Measurements from ENCODE around the gene SMOC1. TPM values are rescaled to one million over a fixed set of nuclear protein-coding genes. Genes with fewer than 3 reads are reported as not detected.

The SMOC1 gene
- total and polyA plus RNA-seq, 9 of the 15 experiments (the other 6 are each of a cell fraction or from before 2014, with no cell fraction given) = 0.04 TPM; not detected in 8

- TF ChIP-seq ARID3A (IDR thresholded peaks at IDR 0.05; ENCODE audit: borderline replicate concordance, low read depth, low read length) = no peak
Measured at GRCh38 chr14:70077005-70077404, 197.8 kb downstream of the SMOC1 start (continued).

- no peaks in the 10 kb centered on the region for H3K9me3 ChIP-seq (replicated peaks; ENCODE audit: control insufficient read depth, insufficient read depth, low read depth, low read length)
- CTCF ChIA-PET (ENCODE audit: low intra/inter-chr PET ratio) = no interaction called here
- BruUV-seq (replicated peaks) = no TSS peak
- H3K36me3 ChIP-seq (ENCODE audit: control insufficient read depth, insufficient read depth, low read length) = no peaks in the 10 kb centered on the region
- no peaks in the 10 kb centered on the region for H4K20me1 ChIP-seq (replicated peaks; ENCODE audit: control insufficient read depth, insufficient read depth, low read length)
- no peak overlapping the region for H2AFZ ChIP-seq (ENCODE audit: low read depth, low read length)
- ATAC-seq = no peak
- no peaks in the 10 kb centered on the region for H3K79me2 ChIP-seq (ENCODE audit: control insufficient read depth, insufficient read depth, low read length)
- no peak overlapping the region for H3K4me2 ChIP-seq (ENCODE audit: insufficient read depth, low read length)
- no peak for FAIRE-seq
- H3K4me3 ChIP-seq = no peak overlapping the region
- DNase-seq (ENCODE audit: extremely low read depth in 1 of 4, low spot score in 3 of 4) = no peak
- intact Hi-C loops (cut with micrococcal nuclease) = no loop called here
- 0% methylated on average over 2 of the region's 2 CpGs for WGBS (ENCODE audit: insufficient coverage, low coverage, missing lambda C conversion rate)
- TF ChIP-seq ZBTB17 (CRISPR knock-in tag; IDR thresholded peaks at IDR 0.05) = no peak
- TF ChIP-seq ZBTB40 (IDR thresholded peaks at IDR 0.05) = no peak
- no peak for TF ChIP-seq ZBTB40 (CRISPR knock-in tag; IDR thresholded peaks at IDR 0.05)
- TF ChIP-seq RFX5 (IDR thresholded peaks at IDR 0.05; ENCODE audit: low read depth, low read length) = no peak
- in situ Hi-C loops (cut with MboI) = no loop called here
- no peaks in the 10 kb centered on the region for H3K9me1 ChIP-seq (ENCODE audit: control insufficient read depth, insufficient read depth, low read length)
- H3K27me3 ChIP-seq (ENCODE audit: control insufficient read depth in 2 of 2, insufficient read depth in 2 of 2, low read length in 2 of 2) = no peaks in the 10 kb centered on the region
- POLR2A ChIA-PET = no interaction called here
- H3K27ac ChIP-seq (ENCODE audit: extremely low read depth, low read depth, low read length) = no peak overlapping the region
- no peaks in the 10 kb centered on the region for H3K4me1 ChIP-seq (replicated peaks in 1 of 2; ENCODE audit: control insufficient read depth in 2 of 2, insufficient read depth in 2 of 2, low read length in 2 of 2)
- no peak overlapping the region for H3K9ac ChIP-seq (ENCODE audit: insufficient read depth in 1 of 2, low read depth in 2 of 2, low read length in 2 of 2)
Measured at GRCh38 chr14:70077720-70078119, 198.5 kb downstream of the SMOC1 start.
